Kidney (tissue), 14 donors: ENCODE data around the gene COQ7. TPM values are rescaled to one million over a fixed set of nuclear protein-coding genes. Genes with fewer than 3 reads are reported as not detected.

Experiments
- DNase-seq, 5 donors: peaks; one replicate each; pipeline ENCODE4 v3.0.0-alpha.2; 2013 to 2020
- FAIRE-seq: peaks from 2 replicates; lab custom pipeline; 2012; peaks lifted over from hg19 to GRCh38; lab: Jason Lieb, UNC
- H3K27ac ChIP-seq, 2 donors: one replicate each; pipeline ENCODE4 v1.7.0; 2013; ENCODE audit warnings: low read depth in 2 of 2, low read length in 2 of 2, inconsistent platforms in 1 of 2
- H3K27me3 ChIP-seq: one replicate; pipeline ENCODE4 v1.7.1; 2013; ENCODE audit warnings: low read length, inconsistent platforms; ENCODE audit not compliant: control insufficient read depth, insufficient read depth
- H3K36me3 ChIP-seq, 3 donors: one replicate each; pipeline versions ENCODE4 v1.7.0 to v1.7.1; 2013; ENCODE audit warnings: low read length in 3 of 3, control low read depth in 1 of 3, inconsistent platforms in 1 of 3; ENCODE audit not compliant: insufficient read depth in 3 of 3, control insufficient read depth in 2 of 3
- H3K4me1 ChIP-seq, 3 donors: one replicate each; pipeline versions ENCODE4 v1.7.0 to v1.7.1; 2013; ENCODE audit warnings: low read length in 3 of 3, inconsistent platforms in 1 of 3, low read depth in 1 of 3; ENCODE audit not compliant: control insufficient read depth in 2 of 3, insufficient read depth in 2 of 3
- H3K4me3 ChIP-seq, 3 donors: one replicate each; pipeline versions ENCODE4 v1.7.0 to v1.8.1; 2013; ENCODE audit warnings: low read length in 3 of 3, control low read depth in 1 of 3, inconsistent platforms in 1 of 3
- H3K9ac ChIP-seq, 3 donors: one replicate each; pipeline versions ENCODE4 v1.7.0 to v1.7.1; 2013; ENCODE audit warnings: low read length in 3 of 3, control low read depth in 1 of 3, inconsistent platforms in 1 of 3
- H3K9me3 ChIP-seq, 3 donors: one replicate each; pipeline versions ENCODE4 v1.7.0 to v1.7.1; 2013; ENCODE audit warnings: low read length in 3 of 3, control low read depth in 1 of 3, inconsistent platforms in 1 of 3; ENCODE audit not compliant: control insufficient read depth in 2 of 3, insufficient read depth in 1 of 3
- CTCF ChIP-seq: IDR thresholded peaks from 3 replicates; pipeline ENCODE4 v1.5.1; 2012; ENCODE audit warnings: mild to moderate bottlenecking, moderate library complexity, borderline replicate concordance; ENCODE audit not compliant: insufficient read depth; ENCODE audit errors: extremely low read depth
- intact Hi-C: fragments of 100-400 bp; cut with DNase I; formaldehyde crosslinking; loops from one replicate; pipeline ENCODE4 v1.11.1; 2022
- polyA plus RNA-seq: library from polyadenylated mRNA; stranded (reverse); fragments of 350-450 nt; fragmentation: Illumina TruSeq; extraction: RNeasy Lipid Tissue Mini Kit (QIAGEN cat#74804); gene quantifications from one replicate; pipeline ENCODE4 v1.2.3, GENCODE V29; 2014; ENCODE audit warnings: low read depth, low replicate concordance; ENCODE audit not compliant: insufficient read depth
- total RNA-seq: library from RNA; stranded (reverse); fragmentation: NEBNext Ultra II Directional; extraction: Animal tissue kit (Norgen Biotek cat#: 25700); gene quantifications from one replicate; pipeline ENCODE4 v1.2.1, GENCODE V29; 2021
- donor health status: control.
- donor health status: control.
- donor health status: control.
- donor health status: control.
- donor health status: control.
- donor health status: DM: yes; HTN: yes; CAD: no.
- donor health status: Normal renal cell carcinoma (clear cell type).

Gene COQ7
- total and polyA plus RNA-seq, 2 donors from 2014 or later: 18.8 to 32.5 TPM

GRCh38 chr16:19105131-19105530, 37.7 kb downstream of the COQ7 start:
- Histone ChIP-seq H3K4me1 (peaks cover 0 to 11% (median 4%) of the 10 kb centered on the region in 3 donors), H3K36me3 (no peaks in the 10 kb centered on the region), H3K4me3 (no peak overlapping the region), H3K9me3 (peaks cover 0 to under 1% (median 0%) of the 10 kb centered on the region in 3 donors), H3K9ac (no peak overlapping the region), H3K27me3 (no peaks in the 10 kb centered on the region), H3K27ac (no peak overlapping the region)
- intact Hi-C loops: no loop called here
- FAIRE-seq (no peak), DNase-seq (no peak)
- TF ChIP-seq CTCF: no peak

- no peak for TF ChIP-seq CTCF
- Histone ChIP-seq H3K27me3 (no peaks in the 10 kb centered on the region), H3K27ac (no peak overlapping the region), H3K4me3 (no peak overlapping the region), H3K4me1 (peaks cover 0 to 11% (median 4%) of the 10 kb centered on the region in 3 donors), H3K36me3 (no peaks in the 10 kb centered on the region), H3K9ac (no peak overlapping the region), H3K9me3 (no peaks in the 10 kb centered on the region)
- FAIRE-seq: no peak
- intact Hi-C loops: no loop called here
- DNase-seq: peak in 4 of 5 donors; percentile 37 to 79 (median 67)
Measured at GRCh38 chr16:19105891-19106624, 38.6 kb downstream of the COQ7 start.

GRCh38 chr16:19106625-19107020, 39.2 kb downstream of the COQ7 start:
- FAIRE-seq (no peak), DNase-seq (no peak)
- no peak overlapping the region for H3K9ac ChIP-seq
- no peak for TF ChIP-seq CTCF
- no peaks in the 10 kb centered on the region for H3K36me3 ChIP-seq
- intact Hi-C loops: no loop called here
- no peak overlapping the region for H3K4me3 ChIP-seq
- no peaks in the 10 kb centered on the region for H3K27me3 ChIP-seq
- peaks cover 0 to 11% (median 4%) of the 10 kb centered on the region in 3 donors for H3K4me1 ChIP-seq
- no peaks in the 10 kb centered on the region for H3K9me3 ChIP-seq
- no peak overlapping the region for H3K27ac ChIP-seq
